ENCODE measurements around the gene HYAL1. TPM values are rescaled to one million over a fixed set of nuclear protein-coding genes. Genes with fewer than 3 reads are reported as not detected.
"Not testable (repeated sequence)": the region's sequence is repeated elsewhere in the genome, so short reads cannot be mapped to it uniquely, and the experiment has no call there.

Gene HYAL1
- total RNA-seq, 2 donors from 2014 or later = 5.8 to 6.1 TPM

DNA sequence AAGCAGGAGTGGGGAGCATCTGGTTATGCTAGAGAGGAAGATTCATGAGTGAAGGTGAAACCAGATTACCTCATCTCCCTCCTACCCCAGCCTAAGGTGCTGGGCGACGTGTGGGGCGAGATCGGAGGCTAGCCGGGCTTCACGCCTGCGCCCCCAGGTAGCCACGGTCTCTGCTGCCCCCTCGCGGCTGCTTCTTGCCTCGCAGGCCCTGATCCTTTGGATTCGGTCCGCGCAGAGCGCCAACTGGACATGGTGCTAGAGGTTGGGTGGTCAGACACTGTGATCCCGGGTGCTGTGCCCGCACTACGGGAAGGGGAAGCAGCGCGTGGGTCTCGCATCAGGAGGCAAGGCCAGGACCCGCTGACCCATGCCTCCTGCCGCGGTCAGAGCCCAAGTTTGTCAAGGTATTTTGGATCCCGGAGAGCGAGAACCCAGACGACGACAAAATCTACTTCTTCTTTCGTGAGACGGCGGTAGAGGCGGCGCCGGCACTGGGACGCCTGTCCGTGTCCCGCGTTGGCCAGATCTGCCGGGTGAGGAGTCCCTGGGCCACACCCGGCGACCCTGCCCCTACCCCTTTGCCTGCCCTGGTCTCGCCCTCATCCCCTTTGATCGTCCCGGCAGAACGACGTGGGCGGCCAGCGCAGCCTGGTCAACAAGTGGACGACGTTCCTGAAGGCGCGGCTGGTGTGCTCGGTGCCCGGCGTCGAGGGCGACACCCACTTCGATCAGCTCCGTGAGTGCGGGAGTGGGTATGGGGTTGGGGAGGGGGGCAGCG, 30.3 kb downstream of the HYAL1 start:
- Histone ChIP-seq H3K27ac (no peak overlapping the region), H3K36me3 (peaks cover 6% of the 10 kb centered on the region), H3K9me3 (no peaks in the 10 kb centered on the region), H3K4me1 (ENCODE audit: control insufficient read depth in 1 of 2, low read depth in 2 of 2) (peaks cover 7 to 33% of the 10 kb centered on the region in 2 donors), H3K4me3 (peak overlapping the region; percentile 61), H3K27me3 (replicated peaks; ENCODE audit: insufficient read depth) (no peaks in the 10 kb centered on the region)
- ATAC-seq (ENCODE audit: insufficient number of reproducible peaks, low FRiP score, low read depth) = no peak
- TF ChIP-seq, protein P1, sequence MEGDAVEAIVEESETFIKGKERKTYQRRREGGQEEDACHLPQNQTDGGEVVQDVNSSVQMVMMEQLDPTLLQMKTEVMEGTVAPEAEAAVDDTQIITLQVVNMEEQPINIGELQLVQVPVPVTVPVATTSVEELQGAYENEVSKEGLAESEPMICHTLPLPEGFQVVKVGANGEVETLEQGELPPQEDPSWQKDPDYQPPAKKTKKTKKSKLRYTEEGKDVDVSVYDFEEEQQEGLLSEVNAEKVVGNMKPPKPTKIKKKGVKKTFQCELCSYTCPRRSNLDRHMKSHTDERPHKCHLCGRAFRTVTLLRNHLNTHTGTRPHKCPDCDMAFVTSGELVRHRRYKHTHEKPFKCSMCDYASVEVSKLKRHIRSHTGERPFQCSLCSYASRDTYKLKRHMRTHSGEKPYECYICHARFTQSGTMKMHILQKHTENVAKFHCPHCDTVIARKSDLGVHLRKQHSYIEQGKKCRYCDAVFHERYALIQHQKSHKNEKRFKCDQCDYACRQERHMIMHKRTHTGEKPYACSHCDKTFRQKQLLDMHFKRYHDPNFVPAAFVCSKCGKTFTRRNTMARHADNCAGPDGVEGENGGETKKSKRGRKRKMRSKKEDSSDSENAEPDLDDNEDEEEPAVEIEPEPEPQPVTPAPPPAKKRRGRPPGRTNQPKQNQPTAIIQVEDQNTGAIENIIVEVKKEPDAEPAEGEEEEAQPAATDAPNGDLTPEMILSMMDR (IDR thresholded peaks at IDR 0.05) = peak; percentile 97
- DNase-seq (ENCODE audit: low spot score) = no peak

GRCh38 chr3:50272538-50272910, 30.9 kb downstream of the HYAL1 start:
- H3K4me1 ChIP-seq (ENCODE audit: control insufficient read depth in 1 of 2, low read depth in 2 of 2) = peaks cover 7 to 39% of the 10 kb centered on the region in 2 donors
- not testable (repeated sequence) for DNase-seq (ENCODE audit: low spot score)

GRCh38 chr3:50271314-50271936, 31.9 kb downstream of the HYAL1 start:
- Histone ChIP-seq H3K27me3 (replicated peaks; ENCODE audit: insufficient read depth) (no peaks in the 10 kb centered on the region), H3K4me1 (ENCODE audit: control insufficient read depth in 1 of 2, low read depth in 2 of 2) (peaks cover 11 to 49% of the 10 kb centered on the region in 2 donors), H3K27ac (no peak overlapping the region), H3K4me3 (no peak overlapping the region), H3K36me3 (peaks cover 5% of the 10 kb centered on the region), H3K9me3 (no peaks in the 10 kb centered on the region)
- ATAC-seq (ENCODE audit: insufficient number of reproducible peaks, low FRiP score, low read depth) = no peak
- DNase-seq (ENCODE audit: low spot score) = no peak
- TF ChIP-seq, protein P1 (IDR thresholded peaks at IDR 0.05) = no peak

More at GRCh38 chr3:50272538-50272910, 30.9 kb downstream of the HYAL1 start:
- not testable (repeated sequence) for H3K36me3 ChIP-seq; H3K9me3 ChIP-seq; H3K4me3 ChIP-seq; H3K27ac ChIP-seq; ATAC-seq (ENCODE audit: insufficient number of reproducible peaks, low FRiP score, low read depth); H3K27me3 ChIP-seq (replicated peaks; ENCODE audit: insufficient read depth)

- TF ChIP-seq, protein P1 (IDR thresholded peaks at IDR 0.05) = no peak
- no peaks in the 10 kb centered on the region for H3K9me3 ChIP-seq
- H3K27me3 ChIP-seq (replicated peaks; ENCODE audit: insufficient read depth) = no peaks in the 10 kb centered on the region
- H3K4me3 ChIP-seq = no peak overlapping the region
- peak overlapping the region in 1 of 2 donors; percentile 98 for H3K27ac ChIP-seq
- no peaks in the 10 kb centered on the region for H3K36me3 ChIP-seq
- ATAC-seq (ENCODE audit: insufficient number of reproducible peaks, low FRiP score, low read depth) = no peak
- peaks cover 18 to 57% of the 10 kb centered on the region in 2 donors for H3K4me1 ChIP-seq (ENCODE audit: control insufficient read depth in 1 of 2, low read depth in 2 of 2)
- DNase-seq (ENCODE audit: low spot score) = no peak
Observed at GRCh38 chr3:50270422-50271224, 32.8 kb downstream of the HYAL1 start.

DNA sequence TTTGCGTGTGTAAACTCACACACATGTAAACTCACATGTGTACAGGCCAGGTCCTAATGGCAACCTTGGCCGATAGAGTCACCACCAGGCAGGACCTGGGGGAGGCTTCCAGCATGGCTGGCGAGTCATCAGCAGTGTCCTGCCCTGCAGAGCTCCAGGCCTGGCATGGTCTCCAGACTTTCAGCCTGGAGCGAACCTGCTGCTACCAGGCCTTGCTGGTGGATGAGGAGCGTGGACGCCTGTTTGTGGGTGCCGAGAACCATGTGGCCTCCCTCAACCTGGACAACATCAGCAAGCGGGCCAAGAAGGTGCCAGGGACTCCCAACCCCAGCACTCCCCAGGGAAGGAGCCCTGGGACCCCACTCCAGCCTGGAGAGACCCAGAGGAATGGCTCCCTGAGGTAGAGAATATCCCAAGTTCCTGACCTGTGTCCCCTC, 33.4 kb downstream of the HYAL1 start:
- no peaks in the 10 kb centered on the region for H3K27me3 ChIP-seq (replicated peaks; ENCODE audit: insufficient read depth)
- H3K36me3 ChIP-seq = no peaks in the 10 kb centered on the region
- ATAC-seq (ENCODE audit: insufficient number of reproducible peaks, low FRiP score, low read depth) (no peak), DNase-seq (ENCODE audit: low spot score) (no peak)
- TF ChIP-seq, protein P1 (IDR thresholded peaks at IDR 0.05) = no peak
- peak overlapping the region in 1 of 2 donors; percentile 98 for H3K27ac ChIP-seq
- peaks cover 24 to 63% of the 10 kb centered on the region in 2 donors for H3K4me1 ChIP-seq (ENCODE audit: control insufficient read depth in 1 of 2, low read depth in 2 of 2)
- H3K4me3 ChIP-seq = no peak overlapping the region
- H3K9me3 ChIP-seq = no peaks in the 10 kb centered on the region

All from thoracic aorta (tissue), 2 donors.